ENCODE measurements around the gene METTL4. TPM values are rescaled to one million over a fixed set of nuclear protein-coding genes. Genes with fewer than 3 reads are reported as not detected.

Gene METTL4, protein sequence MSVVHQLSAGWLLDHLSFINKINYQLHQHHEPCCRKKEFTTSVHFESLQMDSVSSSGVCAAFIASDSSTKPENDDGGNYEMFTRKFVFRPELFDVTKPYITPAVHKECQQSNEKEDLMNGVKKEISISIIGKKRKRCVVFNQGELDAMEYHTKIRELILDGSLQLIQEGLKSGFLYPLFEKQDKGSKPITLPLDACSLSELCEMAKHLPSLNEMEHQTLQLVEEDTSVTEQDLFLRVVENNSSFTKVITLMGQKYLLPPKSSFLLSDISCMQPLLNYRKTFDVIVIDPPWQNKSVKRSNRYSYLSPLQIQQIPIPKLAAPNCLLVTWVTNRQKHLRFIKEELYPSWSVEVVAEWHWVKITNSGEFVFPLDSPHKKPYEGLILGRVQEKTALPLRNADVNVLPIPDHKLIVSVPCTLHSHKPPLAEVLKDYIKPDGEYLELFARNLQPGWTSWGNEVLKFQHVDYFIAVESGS
- total RNA-seq (10 to 100 TPM; 40.6 to 41.6 TPM), polyA plus RNA-seq (10 to 100 TPM; 14.7 to 17.5 (median 16.9) TPM), total RNA-seq (18.7 to 31.9 (median 26.4) reads per million in 6 experiments)

DNA sequence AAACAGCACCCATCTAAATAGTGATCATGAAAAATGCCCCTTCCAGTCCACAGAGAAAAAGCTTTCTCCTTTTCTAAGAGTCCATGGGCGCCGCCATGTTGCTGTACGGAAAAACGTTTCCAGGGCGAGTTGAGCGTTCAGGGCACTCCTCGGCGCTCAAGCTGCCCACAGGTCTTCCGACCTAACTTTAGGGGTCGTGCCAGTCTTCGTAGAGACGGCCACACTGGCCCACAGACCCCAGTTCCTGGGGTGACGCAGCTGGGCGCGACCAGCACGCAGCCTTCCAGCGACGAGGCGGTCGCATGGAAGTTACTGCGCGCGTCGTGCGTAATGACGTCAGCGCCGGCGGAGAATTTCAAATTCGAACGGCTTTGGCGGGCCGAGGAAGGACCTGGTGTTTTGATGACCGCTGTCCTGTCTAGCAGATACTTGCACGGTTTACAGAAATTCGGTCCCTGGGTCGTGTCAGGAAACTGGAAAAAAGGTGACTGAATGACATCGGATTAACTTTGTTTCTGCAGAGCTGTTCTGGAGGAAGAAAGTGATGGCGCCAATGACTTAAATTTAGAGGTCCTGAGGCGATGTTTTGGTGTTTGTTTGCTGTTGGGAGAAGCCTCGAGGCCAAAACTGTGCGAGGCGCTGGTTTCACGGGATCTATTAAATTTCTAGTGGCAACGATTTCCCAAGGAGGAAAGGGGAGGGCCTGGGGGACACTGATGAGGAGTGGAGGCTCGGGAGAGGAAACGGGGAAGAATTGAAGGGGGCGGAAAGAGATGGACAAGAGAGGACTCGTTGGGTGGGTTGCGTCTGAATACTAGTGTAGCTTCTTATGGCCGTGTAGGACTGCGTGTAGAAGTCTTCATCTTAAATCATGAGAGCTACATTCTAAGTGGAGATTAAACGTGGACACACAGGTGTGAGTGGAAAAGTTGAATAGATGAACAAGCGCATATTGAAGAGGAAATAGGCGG is at the start of gene METTL4, which contains the start of gene NDC80:
TSS of gene METTL4 (minus strand) at position 306 of the 971 bp plus-strand sequence. CDS start 4,289 bp downstream, outside the sequence.
TSS of gene NDC80 (plus strand) at position 358 of the 971 bp plus-strand sequence. CDS start 1,429 bp downstream, outside the sequence.
- Mint-ChIP-seq H3K4me3 (peak within 1 kb of the TSS; percentile 93 to 100 (median 98)), H3K27me3 (no peaks in the 10 kb centered on the region), H3K4me1 (peaks cover 29 to 68% (median 56%) of the 10 kb centered on the region in 4 donors), H3K27ac (peak within 1 kb of the TSS; percentile 95 to 100 (median 99)), H3K36me3 (peaks cover 0 to 15% (median 10%) of the 10 kb centered on the region in 3 donors), H3K9me3 (no peaks in the 10 kb centered on the region)
- DNase-seq (peak; percentile 75 to 95 (median 82)), ATAC-seq (peak; percentile 86 to 89)
- POLR2A ChIA-PET, result interaction anchor here (0.5 to 3.0 kb wide), 20 partner anchors 9 to 878 kb away, joined by 3 to 96 read pairs (median 4); partner anchors contain the start of genes SMCHD1 and TGIF1

DNA sequence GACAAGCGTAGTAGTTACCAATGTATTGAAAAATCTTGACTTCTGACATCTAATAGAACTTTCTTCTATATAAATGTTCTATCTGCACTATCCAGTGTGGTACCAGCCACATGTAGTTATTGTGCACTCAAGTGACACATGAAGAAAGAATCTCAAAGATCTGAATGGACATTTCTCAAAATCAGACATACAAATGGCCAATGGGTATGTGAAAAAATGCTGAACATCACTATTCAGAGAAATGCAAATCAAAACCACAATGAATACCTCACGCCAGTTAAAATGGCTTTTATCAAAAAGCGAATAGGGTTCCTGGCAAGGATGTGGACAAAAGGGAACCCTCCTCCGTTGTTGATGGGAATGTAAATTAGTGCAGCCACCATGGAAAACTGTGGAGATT is 46.7 kb upstream of the METTL4 start:
- Mint-ChIP-seq H3K9me3 (peaks cover 0 to 6% (median 0%) of the 10 kb centered on the region in 9 donors), H3K4me1 (peaks cover 0 to 2% (median under 1%) of the 10 kb centered on the region in 4 donors), H3K27me3 (no peaks in the 10 kb centered on the region), H3K27ac (no peak overlapping the region), H3K36me3 (peaks cover 0 to 8% (median 0%) of the 10 kb centered on the region in 3 donors), H3K4me3 (no peak overlapping the region)
- POLR2A ChIA-PET, result interaction anchor here (1.4 kb wide), 1 partner anchor 19 kb away, joined by 6 read pairs; no protein-coding TSS in a partner anchor
- ATAC-seq (no peak), DNase-seq (no peak)

DNA sequence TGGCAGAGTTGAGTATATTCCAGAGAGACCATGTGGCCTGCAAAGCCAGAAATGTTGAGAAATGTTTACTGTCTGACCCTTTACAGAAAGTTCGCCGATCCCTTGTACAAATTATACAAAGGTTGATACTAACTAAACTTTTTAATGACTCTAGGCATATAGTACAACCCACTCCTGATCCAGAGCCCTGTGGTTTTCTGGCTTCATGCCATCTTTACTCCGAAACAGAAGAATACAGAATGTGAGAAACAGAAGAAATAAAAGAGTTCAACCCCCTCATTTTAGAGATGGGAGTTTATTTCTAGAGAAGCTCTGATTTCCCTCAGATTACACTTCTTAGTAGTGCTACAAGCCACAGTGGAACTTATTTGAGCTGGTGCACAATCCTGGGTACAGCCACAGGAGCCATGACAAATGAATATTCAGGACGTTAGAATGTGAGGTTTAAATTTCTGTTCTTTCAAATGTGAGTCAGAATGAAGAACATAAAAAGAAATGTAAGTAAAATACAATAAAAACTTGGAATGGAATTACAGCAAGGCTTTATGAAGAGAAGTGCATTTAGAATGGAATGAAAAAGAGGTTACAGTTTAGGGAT is 46.2 kb upstream of the METTL4 start:
- DNase-seq (no peak), ATAC-seq (no peak)
- H3K27ac Mint-ChIP-seq, result peak overlapping the region in 2 of 10 donors; percentile 13 to 50
- no peak overlapping the region for H3K4me3 Mint-ChIP-seq
- no peaks in the 10 kb centered on the region for H3K27me3 Mint-ChIP-seq
- POLR2A ChIA-PET, result interaction anchor here (1.4 kb wide), 1 partner anchor 19 kb away, joined by 6 read pairs; no protein-coding TSS in a partner anchor
- H3K9me3 Mint-ChIP-seq, result peaks cover 0 to 6% (median 0%) of the 10 kb centered on the region in 9 donors
- H3K4me1 Mint-ChIP-seq, result peaks cover 0 to 2% (median under 1%) of the 10 kb centered on the region in 4 donors
- H3K36me3 Mint-ChIP-seq, result peaks cover 0 to 8% (median 0%) of the 10 kb centered on the region in 3 donors

DNA sequence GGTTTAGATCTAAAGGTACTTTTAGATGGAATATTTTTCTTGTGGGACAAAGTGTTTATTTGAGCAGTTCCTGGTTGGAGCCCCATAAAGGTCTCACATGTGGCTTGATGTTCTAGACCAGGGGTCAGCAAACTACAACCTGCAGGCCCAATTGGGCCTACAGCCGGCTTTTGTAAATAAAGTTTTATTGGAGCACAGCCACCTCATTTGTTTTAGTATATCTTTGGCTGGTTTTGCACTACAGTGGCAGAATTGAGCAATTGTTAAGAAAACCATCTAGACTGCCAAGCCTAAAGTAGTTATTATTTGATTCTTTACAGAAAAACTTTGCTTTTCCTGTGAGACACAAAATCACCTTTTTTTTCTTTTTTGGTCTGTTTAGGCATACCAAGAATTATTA is 41.7 kb upstream of the METTL4 start:
- POLR2A ChIA-PET, result interaction anchor here (0.9 to 2.6 kb wide), 4 partner anchors 13 to 43 kb away, joined by 3 to 9 read pairs (median 4); partner anchors contain the start of gene SMCHD1
- Mint-ChIP-seq H3K27ac (no peak overlapping the region), H3K36me3 (peaks cover 0 to 11% (median 0%) of the 10 kb centered on the region in 3 donors), H3K9me3 (peaks cover 0 to 6% (median 0%) of the 10 kb centered on the region in 9 donors), H3K4me1 (peaks cover 2 to 15% (median 10%) of the 10 kb centered on the region in 4 donors), H3K27me3 (no peaks in the 10 kb centered on the region), H3K4me3 (no peak overlapping the region)
- ATAC-seq (no peak), DNase-seq (no peak)

DNA sequence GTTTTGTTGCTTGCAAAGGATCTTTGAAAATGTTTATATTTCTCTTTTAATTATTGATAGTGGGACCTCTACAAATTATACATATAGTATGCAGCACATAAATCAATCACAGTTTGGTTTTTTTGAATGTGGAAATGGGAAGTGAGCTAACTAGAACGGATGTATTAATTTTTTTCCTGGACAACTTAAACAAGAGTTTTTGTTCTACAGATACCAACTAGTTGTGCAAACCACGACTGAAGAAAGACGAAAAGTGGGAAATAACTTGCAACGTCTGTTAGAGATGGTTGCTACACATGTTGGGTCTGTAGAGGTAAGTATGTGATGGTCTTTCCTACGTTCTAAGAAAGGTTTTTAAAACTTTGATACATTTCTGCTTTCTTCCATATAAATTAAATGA is 39.2 kb upstream of the METTL4 start:
- Mint-ChIP-seq H3K4me1 (peaks cover 3 to 27% (median 20%) of the 10 kb centered on the region in 4 donors), H3K27ac (no peak overlapping the region), H3K27me3 (no peaks in the 10 kb centered on the region), H3K9me3 (peaks cover 0 to 6% (median 0%) of the 10 kb centered on the region in 9 donors), H3K4me3 (no peak overlapping the region), H3K36me3 (peaks cover 0 to 11% (median 0%) of the 10 kb centered on the region in 3 donors)
- ATAC-seq, result no peak
- DNase-seq, result no peak
- POLR2A ChIA-PET, result interaction anchor here (1.0 to 1.2 kb wide), 3 partner anchors 9 to 40 kb away, joined by 3 read pairs; no protein-coding TSS in a partner anchor

DNA sequence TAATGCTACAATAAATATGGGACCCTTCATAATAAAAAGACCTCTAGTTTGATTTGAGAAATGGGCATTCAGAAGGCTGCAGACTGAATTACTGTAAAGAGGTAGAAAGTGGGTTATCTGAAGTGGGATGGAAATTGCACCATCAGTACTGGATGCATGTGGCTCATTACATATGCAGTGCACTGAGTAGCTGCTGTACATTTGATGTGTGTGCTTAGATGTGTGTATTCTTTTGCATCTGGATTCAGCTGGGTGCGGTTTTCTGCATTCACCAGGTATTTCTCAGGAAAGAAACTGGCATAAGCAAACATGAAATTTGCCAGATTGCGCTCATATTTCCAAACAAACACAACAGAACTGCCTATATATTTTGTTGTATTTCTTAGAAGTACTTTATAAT is 38.3 kb upstream of the METTL4 start:
- POLR2A ChIA-PET, result interaction anchor here (1.2 to 6.5 kb wide), 3 partner anchors 21 to 46 kb away, joined by 3 to 105 read pairs (median 8); partner anchors contain the start of gene SMCHD1
- no peak for DNase-seq
- H3K4me1 Mint-ChIP-seq, result peaks cover 7 to 36% (median 28%) of the 10 kb centered on the region in 4 donors
- no peak overlapping the region for H3K4me3 Mint-ChIP-seq
- H3K36me3 Mint-ChIP-seq, result peaks cover 0 to 6% (median 0%) of the 10 kb centered on the region in 3 donors
- no peaks in the 10 kb centered on the region for H3K27me3 Mint-ChIP-seq
- no peak for ATAC-seq
- no peaks in the 10 kb centered on the region for H3K9me3 Mint-ChIP-seq
- peak overlapping the region in 4 of 10 donors; percentile 7 to 68 (median 37) for H3K27ac Mint-ChIP-seq

DNA sequence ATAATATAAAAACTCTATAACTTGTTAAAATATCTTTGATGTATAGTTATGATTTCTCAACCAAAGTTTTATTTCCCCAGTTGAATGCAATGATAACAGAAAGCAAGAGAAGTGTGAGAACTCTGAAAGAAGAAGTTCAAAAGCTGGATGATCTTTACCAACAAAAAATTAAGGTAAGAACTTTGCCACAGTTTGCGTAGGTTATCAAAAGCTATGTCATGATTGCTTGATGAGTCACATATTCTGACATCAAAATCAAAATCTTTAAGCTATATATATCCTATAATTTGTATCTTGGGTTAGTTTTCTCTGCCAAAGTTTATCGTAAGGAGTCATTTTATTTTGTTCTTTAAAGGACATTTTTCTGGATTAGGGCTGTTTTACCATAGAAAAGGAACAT is 35.0 kb upstream of the METTL4 start:
- Mint-ChIP-seq H3K27ac (peak overlapping the region in 9 of 10 donors; percentile 75 to 94 (median 89)), H3K27me3 (no peaks in the 10 kb centered on the region), H3K36me3 (no peaks in the 10 kb centered on the region), H3K4me3 (peak overlapping the region; percentile 8 to 80 (median 68)), H3K4me1 (peaks cover 15 to 55% (median 42%) of the 10 kb centered on the region in 4 donors), H3K9me3 (no peaks in the 10 kb centered on the region)
- peak; percentile 51 to 75 for ATAC-seq
- POLR2A ChIA-PET, result interaction anchor here (0.6 to 6.5 kb wide), 9 partner anchors 13 to 642 kb away, joined by 3 to 105 read pairs (median 3); partner anchors contain the start of genes METTL4, NDC80 and SMCHD1
- peak in 4 of 10 donors; percentile 19 to 53 (median 36) for DNase-seq

DNA sequence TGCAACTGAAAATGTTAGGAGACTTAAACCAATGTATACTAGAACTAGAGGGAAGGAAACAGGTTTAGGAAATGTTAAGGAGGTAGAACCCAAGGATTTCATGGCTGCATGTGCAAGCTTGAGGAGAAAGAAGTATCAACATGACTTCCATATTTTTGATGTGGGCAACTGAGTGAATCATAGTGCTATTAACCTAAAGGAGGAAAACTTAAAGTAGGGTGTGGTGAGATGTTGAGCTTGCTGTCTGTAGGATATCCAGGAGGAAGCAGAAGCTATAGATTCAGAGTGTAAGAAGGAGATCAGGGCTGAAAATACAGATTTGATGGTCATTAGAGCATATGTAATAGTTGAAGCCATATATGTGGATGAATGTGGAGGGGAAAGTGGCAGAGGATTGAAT is 31.5 kb upstream of the METTL4 start:
- Mint-ChIP-seq H3K36me3 (no peaks in the 10 kb centered on the region), H3K9me3 (peaks cover 0 to 1% (median 0%) of the 10 kb centered on the region in 9 donors), H3K27ac (peak overlapping the region in 7 of 10 donors; percentile 0 to 89 (median 16)), H3K27me3 (no peaks in the 10 kb centered on the region), H3K4me3 (peak overlapping the region in 1 of 10 donors; percentile 18), H3K4me1 (peaks cover 17 to 47% (median 42%) of the 10 kb centered on the region in 4 donors)
- DNase-seq (no peak), ATAC-seq (no peak)
- POLR2A ChIA-PET, result interaction anchor here (0.5 to 4.9 kb wide), 4 partner anchors 9 to 53 kb away, joined by 3 to 62 read pairs (median 8); partner anchors contain the start of gene SMCHD1

DNA sequence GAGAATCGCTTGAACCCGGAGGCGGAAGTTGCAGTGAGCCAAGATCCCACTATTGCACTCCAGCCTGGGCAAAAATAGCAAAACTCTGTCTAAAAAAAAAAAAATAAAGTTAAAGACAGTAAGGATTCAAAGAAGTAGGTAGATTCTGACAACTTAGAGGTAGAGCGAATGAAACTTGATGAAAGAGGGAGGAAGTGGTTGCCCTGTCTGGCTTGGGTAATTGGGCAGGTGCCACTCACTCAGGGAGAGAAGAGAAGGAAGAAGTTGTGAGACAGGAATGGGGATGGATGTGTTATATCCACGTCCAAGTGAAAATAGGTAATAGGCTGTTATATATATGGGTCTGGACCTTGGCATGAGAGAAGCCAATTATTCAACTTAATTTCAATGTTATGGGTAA is 26.3 kb upstream of the METTL4 start:
- peaks cover 0 to 8% (median 0%) of the 10 kb centered on the region in 9 donors for H3K9me3 Mint-ChIP-seq
- peak overlapping the region in 8 of 10 donors; percentile 0 to 55 (median 42) for H3K4me3 Mint-ChIP-seq
- no peaks in the 10 kb centered on the region for H3K27me3 Mint-ChIP-seq
- peak overlapping the region; percentile 16 to 89 (median 74) for H3K27ac Mint-ChIP-seq
- ATAC-seq (peak; percentile 92 to 93), DNase-seq (peak in 7 of 10 donors; percentile 1 to 58 (median 23))
- peaks cover 0 to 4% (median 4%) of the 10 kb centered on the region in 3 donors for H3K36me3 Mint-ChIP-seq
- POLR2A ChIA-PET, result interaction anchor here (1.0 to 1.7 kb wide), 2 partner anchors 9 to 58 kb away, joined by 5 to 9 read pairs; partner anchors contain the start of gene SMCHD1
- H3K4me1 Mint-ChIP-seq, result peaks cover 16 to 51% (median 44%) of the 10 kb centered on the region in 4 donors

DNA sequence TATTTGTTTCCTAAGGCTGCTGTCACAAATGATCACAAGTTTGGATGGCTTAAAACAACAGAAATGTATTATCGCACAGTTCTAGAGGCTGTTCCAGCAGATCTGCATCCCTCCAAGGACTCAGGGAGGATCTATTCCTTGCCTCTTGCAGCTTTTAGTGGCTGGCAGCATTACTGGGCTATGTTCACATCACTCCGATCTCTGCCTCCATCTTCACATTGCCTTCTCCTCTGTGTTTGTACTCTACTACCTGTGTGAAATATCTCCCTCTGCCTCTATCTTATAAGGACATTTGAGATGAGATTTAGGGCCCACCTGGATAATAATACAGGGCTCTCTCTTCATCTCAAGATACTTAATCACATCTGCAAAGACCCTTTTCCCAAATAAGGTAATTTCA is 19.0 kb upstream of the METTL4 start:
- Mint-ChIP-seq H3K27ac (peak overlapping the region; percentile 51 to 99 (median 94)), H3K27me3 (no peaks in the 10 kb centered on the region), H3K4me1 (peaks cover 17 to 61% (median 51%) of the 10 kb centered on the region in 4 donors), H3K4me3 (peak overlapping the region; percentile 63 to 89 (median 77)), H3K9me3 (no peaks in the 10 kb centered on the region), H3K36me3 (no peaks in the 10 kb centered on the region)
- DNase-seq (peak in 1 of 10 donors; percentile 15), ATAC-seq (peak; percentile 33 to 48)
- POLR2A ChIA-PET, result interaction anchor here (1.2 to 9.9 kb wide), 9 partner anchors 15 to 1777 kb away, joined by 3 to 111 read pairs (median 5); partner anchors contain the start of genes METTL4, NDC80 and SMCHD1
